Measurements from ENCODE around the gene PRKAG2.

The PRKAG2 gene

DNA sequence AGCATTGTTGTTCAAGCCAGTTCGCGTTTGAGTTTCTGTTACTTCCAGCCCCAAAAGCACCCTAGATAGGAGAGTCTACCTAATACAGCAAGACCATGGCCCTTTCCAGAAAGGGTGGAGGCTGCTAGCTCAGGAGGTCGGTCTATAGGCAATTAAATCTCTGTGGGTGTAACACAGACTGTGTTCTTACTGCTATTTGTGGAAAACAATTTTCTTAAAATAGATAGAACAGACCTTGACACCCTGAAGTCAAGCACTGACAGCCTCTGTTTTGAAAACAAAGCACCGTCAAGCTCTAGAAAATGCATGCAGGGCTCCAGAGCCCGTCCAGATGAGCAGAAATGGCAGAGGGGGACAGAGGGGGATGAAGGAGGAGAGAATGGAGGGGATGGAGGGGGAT, 156.6 kb downstream of the PRKAG2 start:
- no peak for DNase-seq

DNA sequence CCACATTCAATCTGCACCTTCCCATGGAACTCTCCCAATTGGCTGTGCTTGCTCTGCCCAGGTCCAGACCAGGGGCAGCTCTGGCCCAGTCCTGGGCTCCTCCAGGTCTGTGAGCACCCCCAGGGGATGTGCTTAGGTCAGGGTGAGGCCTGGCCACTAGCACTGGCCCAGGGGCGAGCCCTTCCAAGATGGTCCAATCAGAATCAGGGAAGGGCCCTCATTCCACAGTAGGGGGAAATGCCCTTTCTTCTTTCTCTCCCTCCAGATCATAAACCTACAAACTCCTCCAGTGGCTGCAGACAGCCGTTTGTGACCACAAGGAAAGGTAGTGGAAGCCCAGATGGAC, 157.0 kb downstream of the PRKAG2 start:
- no peak for DNase-seq

DNA sequence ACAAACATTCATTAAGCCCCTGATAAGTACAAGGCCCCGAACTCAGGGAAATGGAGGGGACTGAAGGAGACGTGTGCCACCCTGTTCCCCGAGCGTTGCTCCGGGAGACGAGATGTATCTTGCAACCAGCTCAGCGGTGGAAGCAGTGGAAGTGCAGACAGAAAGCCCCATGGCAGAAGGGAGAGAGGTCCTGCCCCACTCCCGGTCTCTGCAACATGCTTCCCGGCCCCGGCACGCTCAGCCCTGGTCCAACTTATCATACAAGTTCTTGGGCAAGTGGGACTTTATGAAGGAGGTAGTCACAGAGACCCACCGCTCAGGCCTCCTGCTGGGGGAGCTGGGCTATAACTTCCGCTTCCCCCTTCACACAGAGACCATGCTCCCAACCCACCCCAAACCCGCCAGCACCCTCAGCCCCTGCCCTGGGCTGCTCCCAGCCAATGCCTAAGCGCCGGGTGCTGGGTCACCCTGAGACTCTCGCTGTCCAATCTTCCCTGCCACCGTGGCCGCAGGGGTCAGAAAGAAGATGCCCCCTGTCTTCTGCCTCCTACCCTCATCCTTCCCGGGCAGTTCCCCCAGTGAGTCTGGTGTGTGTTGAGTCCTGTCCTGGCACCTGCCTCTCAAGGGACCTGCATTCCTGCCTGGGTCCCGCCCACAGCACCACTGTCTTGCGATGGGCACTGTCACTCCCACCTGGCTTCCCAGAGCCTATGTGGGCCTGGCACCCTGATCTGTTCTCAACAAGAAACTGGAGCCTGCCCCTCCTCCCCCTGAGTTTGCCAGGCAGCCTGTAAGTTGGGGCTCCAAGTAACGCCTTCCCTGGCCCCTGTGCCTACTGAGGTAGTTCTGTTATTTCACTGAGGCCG, 157.7 kb downstream of the PRKAG2 start:
- DNase-seq = no peak

DNA sequence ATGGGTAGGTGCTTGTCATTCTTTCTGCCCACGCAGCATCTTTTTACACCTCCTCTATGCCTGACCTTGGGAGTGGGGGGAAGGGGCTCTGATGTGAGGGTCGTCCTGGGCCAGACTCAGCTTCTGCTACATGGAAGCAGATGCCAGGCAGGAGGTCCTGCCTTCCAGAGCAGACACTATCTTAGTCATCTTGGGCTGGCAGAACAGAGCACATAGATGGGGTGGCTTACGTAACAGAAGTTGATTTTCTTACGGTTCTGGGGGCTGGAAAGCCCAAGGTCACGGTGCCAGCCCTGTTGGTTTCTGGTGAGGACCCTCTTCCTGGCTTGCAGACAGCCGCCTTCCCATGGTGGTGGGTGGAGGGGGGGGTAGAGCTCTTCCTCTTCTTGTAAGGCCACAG, 159.0 kb downstream of the PRKAG2 start:
- no peak for DNase-seq

DNA sequence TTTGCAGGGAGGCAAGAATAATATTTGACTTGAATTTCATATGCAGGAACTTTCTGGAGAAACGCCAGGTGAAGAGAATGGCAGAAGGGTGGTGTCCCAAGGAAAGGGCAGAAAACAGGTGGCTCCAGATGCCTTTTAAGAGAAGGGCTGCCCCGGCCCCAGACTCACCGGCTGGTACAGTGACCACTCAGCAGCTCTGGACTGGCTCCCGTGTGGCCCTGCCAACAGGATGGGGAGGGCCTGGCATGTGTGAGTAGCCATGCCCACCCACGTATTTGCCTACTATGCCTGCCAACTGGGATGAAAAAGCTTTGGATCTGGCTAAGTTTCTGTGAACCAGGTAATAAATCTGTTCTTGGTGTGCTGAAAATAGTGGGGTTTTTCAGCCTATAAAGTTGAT, 159.5 kb downstream of the PRKAG2 start:
- no peak for DNase-seq

DNA sequence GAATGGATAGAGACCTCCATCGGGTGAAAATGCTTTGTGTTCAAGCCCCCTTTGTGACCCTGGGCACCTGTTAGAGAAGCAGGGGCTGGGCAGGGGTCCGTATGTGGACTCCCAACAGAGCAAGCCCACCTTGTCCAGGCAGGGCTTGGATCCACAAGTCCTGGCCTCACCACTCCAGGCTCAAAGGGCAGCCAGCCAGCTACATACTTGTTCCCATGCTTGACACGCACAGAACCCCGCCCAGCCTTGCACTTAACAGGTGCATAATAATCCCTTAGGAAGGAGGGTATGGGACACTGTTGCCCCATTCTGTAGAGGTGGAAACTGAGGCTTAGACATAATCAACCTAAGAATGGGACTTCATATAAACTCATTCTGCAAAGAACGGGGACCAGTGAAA, 160.6 kb downstream of the PRKAG2 start:
- DNase-seq = no peak

DNA sequence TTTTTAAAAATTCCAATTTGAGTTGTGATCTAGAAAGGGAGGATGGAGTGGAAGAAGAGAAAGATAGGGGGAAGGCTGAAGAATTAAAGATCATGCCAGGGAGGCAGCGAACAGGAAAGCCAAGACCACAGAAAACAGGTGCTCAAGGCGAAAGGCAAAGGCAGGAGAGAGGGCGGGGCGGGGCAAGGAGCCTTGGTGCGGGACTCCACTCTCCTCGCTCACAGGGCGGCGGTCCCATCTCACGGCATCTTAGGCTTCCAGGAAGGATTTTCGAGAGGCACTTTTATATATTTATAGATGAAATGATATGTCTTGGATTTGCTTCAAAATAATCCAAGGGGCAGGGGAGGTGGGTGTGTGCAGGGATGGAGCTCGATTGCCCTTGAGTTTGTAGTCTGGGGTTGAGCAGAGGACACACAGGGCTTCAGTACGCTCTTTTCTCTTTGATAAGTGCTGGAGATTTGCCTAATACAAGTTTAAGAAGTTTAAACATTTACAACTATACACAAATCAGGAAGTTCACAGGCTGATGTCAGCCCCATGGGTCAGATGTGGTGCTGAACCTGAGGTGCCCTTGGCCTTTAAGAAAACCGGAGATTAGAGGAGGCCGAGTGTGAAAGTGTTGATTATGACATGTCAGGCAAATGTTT, 161.1 kb downstream of the PRKAG2 start:
- no peak for DNase-seq

DNA sequence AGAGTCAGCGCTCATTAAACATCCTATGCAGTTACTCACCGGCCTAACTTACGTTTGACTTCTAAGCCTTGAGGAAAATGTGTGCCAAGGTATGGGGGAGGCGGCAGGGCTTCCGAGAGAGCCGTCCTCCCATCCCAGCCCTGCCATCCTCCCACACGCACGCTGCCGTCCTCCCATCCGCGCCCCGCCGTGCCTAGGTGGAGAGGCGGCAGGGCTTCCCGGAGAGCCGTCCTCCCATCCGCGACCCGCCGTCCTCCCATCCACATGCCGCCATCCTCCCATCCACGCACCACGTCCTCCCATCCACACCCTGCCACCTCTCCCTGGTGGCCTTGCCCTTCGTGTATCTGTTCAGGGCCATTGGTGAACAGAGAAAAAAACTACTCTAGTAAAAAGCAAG, 162.7 kb downstream of the PRKAG2 start:
- no peak for DNase-seq

DNA sequence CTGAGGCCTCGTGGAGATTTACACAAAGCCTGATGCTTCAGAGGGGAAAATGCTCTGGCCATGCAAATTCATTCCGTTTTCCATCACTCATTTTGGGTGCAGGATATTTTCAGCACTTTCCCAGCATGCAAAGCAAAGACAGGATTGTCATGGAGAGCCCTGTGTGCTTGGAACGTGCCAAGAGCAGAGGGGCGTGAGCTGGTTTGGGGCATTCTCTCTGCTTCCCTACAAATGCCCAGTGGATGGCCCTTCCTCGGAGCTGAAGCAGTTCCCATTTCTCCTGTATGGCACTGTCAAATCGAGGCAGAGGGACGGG, 164.1 kb downstream of the PRKAG2 start:
- DNase-seq = no peak

DNA sequence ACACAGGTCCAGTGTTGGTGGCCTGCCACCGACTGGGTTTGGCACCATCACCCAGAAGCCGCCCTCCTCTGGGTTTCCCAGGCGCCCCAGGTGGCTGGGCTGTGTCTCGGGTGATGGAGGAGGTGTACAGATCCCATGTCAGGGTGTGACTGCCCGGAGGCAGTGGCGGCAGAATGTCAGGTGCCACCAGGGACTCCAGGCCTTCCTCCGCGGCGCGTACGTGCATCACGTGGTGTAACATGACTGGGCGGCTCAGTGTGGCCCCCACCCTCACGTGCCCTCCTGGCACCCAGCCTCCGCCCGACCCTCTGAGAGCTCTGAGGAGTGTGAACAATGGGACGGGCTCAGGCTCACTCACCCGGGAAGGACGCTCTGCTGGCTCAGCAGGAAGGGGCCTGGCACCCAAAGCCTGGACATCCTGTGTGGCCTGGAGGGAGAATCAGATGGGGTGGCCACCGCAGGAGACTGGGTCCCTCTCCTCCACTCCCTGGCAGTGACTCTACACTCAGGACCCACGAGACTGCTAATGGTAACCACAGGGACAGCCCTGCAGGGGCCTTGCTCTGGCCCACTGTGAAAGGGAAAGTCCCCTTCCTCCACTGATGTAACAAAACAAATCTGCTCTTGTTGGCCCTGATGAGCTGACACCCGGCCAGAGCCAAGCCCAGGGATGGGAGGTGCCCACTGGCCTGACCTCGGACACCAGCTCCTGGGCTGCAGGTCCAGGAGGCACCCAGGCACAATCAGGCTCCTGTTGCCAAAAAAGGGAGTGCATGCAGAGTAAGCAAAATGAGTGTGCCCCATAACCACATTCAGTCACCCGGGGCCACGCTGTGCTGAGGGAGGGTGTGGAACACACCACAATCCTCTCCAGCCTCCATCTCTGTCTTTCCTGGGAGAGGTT, 164.8 kb downstream of the PRKAG2 start:
- no peak for DNase-seq

DNA sequence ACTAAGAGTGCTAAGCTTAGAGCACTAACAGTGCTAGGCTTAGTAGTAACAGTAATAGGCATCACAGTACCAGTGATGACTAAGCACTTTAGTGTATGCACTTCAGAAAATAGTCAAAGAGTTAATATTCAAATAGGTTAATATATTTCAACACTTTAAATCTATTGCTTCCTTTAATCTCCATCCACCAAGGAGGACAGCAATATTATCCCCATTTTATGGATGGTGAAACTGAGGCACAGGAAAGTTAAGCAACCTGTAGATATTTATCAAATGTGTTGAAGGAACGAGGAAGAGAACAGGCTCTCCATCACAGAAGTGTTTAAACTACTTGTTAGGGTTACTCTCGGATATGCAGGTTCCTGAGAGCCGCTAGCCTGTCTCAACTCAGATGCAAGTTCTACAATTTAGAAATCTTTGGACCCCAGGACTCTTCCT, 165.5 kb downstream of the PRKAG2 start:
- DNase-seq = no peak

DNA sequence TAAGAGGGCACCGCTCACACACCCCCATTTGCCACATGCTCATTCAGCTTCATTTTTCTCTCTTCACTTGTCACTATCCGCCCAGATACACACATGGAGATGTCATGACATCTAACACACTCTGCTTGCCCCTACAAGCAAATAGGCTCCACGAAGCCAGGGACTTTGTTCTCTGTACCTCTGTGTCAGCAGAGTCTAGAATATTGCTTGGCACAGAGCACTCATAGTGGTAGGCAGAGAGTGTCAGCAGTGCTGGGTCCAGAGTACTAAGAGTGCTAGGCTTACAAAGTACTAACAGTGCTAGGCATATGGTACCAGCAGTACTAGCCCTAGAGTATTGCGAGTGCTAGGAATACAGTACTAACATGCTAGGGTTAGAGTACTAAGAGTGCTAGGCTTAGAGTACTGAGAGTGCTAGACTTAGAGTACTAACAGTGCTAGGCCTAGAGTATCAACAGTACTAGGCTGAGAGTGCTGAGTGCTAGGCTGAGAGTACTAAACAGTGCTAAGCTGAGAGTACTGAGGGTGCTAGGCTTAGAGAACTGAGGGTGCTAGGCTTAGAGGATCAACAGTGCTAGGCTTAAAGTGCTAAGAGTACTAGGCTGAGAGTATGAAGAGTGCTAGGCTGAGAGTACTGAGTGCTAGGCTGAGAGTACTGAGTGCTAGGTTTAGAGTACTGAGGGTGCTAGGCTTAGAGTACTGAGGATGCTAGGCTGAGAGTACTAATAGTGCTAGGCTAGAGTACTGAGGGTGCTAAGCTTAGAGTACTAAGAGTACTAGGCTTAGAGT, 166.1 kb downstream of the PRKAG2 start:
- no peak for DNase-seq

DNA sequence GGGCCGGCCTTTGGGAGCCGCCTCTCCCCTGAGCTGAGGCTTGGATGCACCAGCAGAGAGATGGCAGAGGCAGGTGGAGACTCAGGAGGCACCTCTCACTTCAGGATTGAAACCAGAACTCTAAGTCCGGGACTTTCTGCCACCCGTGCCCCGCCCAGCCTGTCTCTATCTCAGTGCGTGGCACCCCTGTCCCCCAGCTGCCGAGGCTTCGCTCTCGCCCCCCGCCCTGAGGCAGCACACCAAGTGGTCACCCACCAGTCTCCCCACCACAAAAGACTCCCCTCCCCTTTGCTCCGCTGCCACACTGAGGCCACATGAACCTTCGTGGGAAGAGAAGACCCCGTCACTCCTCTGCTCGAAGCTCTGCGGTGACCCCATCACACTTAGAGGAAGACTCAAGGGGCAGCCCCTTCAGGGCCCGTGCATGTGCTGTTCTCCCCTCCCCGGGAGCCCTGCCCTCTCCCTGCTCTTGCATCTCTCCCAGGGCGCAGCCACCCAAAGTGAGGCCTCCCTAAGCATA, 166.7 kb downstream of the PRKAG2 start:
- DNase-seq = no peak

DNA sequence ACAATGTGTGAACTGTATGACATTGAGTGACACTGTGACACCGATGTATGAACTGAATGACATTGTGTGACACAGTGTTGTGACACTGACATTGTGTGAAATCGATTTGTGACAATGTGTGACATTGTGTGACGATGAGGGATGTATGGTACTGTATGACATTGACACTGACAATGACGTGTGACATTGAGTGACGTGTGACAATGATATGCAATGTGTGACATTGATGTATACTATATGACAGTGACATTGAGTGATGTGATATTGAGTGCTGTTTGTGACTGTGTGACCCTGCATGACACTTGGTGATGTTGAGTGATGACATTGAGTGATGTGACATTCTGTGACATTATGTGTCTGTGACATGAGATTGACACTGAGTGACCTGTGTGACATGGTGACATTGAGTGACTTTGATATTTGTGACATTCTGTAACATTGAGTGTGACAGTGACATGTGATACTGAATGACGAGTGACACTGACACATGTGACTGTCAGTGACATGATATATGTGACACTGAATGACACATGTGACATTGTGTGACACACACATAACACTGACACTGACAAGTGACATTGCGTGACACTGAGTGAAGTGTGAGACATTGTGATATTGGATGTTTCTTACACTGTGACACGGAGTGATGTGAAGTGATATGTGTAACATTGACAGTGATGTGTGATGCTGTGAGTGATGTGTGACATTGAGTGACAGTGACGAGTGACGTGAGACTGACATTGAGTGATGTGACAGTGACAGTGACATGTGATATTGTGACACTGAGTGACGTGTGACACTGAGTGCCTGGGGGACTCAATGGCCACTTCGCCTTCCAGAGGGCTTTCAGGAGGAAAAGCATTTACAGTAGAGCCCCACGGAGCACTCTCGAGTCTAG, 167.5 kb downstream of the PRKAG2 start:
- no peak for DNase-seq

DNA sequence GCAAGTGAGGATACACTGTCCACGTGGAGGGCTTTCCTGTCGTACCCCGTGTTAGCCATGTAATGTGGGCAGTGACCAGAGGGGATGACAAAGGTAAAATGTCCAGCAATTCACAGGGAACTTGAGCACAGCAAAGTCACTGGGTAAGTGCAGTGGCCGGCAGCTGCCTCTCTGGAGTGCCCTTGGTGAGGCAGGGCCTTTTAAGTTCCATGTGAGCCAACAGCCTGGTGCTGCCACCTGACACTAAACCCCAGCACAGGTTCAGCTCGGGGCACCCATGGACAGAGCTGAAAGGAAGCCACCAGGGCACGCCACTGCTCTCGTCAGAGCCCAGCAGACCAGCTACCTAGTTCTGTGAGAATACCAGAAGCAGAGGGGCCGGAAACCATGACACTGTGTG, 168.3 kb downstream of the PRKAG2 start:
- DNase-seq = no peak

DNA sequence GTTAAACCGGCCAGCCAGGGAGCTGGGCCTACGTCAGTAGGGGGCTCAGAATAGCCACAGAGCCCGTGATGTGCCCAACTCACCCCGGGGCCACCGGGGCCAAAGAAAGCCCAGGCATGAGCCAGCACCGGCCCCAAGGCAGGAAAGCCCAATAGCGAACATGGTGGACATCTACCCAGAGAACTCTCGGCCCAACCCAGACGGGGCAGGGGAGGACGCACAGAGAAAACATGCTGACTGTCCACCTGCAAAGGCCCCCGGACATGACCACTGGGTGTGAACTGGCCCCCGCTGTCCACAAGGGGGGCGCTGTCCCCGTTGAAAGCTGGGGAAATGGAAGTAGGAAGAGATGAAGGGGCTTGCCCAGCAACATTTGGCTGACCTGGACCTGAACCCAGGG, 169.2 kb downstream of the PRKAG2 start:
- no peak for DNase-seq

DNA sequence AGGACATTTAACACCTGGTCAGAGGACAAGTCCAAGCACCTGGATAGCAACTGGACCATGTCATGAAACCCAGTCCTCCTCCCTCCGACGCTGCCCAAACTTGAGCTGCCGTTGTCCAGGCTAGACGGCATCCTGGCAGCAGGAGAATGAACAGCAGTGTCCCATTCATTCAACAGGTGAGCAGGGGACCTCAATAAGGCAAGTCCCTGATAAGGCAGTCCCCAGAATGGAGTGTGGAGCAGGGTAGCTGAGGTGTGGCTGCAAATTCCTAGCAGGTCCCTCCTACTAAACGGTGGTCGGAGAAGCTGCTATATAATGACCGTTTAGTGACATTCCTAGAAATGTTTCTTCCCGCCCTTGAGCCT, 169.8 kb downstream of the PRKAG2 start:
- no peak for DNase-seq

DNA sequence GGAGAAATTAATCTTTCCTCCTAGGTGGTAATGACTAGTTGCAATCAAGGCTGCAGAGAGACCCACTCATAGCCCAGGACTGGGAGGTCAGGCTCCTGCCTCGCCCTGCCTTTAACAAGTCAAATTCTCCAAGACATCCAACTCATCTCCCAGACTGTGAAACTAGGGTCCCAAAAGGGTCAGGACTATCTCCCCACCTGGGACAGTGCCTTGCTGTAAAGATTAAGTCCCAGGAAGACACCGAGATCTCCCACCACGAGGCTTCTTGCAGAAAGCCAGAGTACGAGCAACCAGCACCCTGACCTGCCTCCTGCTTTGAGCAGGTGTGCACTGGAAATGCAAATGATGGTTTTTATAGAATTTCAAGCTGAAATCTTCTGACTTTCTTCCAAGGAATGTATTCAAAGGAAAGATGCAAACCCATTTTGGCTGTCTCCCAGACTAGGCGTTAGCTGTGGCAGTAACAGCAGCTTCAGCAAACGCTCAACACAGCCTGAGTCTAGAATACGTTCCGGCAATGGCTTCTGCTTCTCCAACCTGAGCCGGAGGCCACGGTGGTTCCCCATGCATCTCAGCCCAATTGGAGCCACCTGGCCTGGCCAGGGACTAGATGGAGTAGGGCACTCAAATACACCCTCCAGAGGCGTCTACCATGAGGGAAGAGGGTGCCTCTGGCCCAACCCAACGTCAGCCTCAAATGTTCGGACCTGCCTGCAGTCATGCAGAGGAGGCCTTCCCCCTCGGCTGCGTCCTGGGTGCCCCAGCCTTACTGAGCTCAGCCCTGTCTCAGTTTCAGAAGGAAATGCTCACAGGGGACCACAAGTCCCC, 170.4 kb downstream of the PRKAG2 start:
- DNase-seq = no peak

DNA sequence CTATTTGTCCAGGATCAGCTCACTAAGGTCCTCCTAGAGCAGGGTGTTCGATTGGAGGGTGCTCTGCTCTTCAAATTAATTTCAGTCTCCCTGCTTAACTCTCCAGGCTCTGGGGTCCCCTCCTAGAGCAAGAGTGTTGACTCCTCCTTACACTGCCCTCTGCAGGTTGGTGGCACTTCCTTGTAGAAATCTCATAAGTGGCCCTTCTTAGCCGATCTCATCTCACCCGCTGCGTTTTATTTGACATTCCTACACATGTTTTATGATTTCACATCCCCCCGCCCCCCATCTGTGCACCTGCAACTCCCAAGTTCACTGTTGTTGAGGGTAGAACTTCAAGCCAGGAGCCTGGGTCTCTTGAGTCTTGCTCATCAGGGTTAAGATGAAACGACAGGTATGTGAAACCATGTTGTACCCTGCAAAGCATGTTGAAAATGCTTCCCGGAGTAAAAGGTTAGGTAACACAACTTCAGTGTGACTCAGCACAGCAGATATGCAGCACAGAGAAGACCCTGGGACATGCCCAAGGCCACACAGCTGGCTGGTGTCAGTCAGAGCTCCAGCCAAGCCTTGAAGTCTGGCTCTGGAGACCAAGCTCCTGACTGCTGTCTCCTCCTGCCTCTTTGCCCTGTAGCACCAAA, 171.2 kb downstream of the PRKAG2 start:
- peak; percentile 54 for DNase-seq

DNA sequence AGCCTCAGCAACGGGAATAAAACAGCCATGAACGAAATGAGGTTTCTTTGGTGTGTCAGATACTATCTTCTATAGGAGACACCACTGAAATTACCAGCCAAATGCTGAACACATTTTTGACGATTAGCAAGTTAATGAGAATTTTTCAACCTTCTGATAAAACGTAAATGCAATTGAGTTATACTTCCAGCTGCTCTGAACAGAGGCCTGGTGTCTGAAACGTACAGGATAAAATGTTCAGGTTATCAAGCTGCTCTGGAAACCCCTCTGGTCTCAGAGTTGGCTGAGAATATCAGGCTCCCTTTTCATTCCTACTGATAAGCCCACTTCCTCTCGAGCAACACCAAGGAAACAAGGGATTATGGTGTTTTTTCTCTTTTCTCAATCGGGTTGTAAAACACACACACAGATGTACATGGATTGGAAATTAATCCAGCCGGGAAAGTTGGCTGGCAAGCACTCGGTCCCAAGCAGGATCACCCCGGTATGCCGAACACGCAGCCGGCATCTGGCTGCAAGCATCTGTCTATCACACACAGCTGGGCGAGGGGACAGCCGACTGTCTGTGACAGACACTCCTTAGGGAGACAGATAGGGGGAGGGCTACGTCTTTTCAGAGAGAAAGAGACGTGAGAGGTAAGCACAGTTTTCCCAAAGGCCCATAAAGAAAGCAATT, 171.8 kb downstream of the PRKAG2 start:
- DNase-seq = no peak

Measured in EL (cell line).